DMS153 (cell line): ENCODE results near the gene DBH.
A peak's percentile ranks its signal among the peaks of the same experiment; 100 is the strongest.

Source experiments
- DNase-seq: peaks from one replicate; lab custom pipeline; 2025; lab: John Stamatoyannopoulos, UW

Gene DBH

DNA sequence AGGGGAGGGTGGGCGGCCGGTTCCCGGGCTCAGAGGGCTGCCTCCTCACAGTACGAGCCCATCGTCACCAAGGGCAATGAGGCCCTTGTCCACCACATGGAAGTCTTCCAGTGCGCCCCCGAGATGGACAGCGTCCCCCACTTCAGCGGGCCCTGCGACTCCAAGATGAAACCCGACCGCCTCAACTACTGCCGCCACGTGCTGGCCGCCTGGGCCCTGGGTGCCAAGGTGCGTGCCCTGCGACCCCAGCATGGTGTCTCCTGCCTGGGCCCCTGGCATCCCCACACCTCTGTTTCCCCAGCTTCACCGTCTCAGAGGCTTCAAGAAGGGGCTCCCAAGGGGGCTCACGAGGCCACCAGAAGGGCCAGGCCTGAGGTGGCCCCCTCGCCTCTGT, 7.2 kb downstream of the DBH start:
- DNase-seq: no peak

DNA sequence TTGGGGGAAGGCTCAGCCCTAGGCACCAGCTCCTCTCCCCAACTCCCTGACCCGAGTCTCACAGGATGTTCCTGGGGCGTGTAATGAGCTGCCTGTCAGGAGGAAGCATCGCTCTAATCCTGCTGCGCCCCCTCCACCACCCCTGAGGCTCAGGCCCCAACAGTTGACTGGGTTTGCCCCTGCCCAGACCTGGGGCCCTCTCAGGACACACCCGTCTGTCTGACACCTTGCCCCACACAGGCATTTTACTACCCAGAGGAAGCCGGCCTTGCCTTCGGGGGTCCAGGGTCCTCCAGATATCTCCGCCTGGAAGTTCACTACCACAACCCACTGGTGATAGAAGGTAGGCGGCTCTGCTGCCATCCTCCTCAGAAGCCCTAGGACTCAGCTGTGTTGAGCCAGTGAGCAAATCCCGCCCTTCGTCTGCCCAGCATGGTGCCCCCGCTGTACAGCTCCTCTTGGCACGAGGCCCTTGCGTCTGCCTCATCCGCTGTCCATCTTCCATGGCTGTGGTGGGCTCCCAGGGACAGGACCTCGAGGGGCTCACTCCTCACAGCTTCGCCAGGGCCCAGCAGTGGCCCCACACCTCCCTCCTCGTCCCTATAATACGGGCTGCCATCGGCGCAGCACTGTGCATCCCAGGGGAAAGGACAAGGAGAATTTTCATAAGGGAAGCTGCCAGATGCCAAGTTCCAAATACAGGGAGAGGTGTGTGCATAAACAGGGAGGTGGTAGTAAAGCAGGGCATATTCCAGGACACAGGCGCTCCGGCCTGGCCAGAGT, 8.0 kb downstream of the DBH start:
- DNase-seq: no peak

- peak; percentile 21 for DNase-seq
Observed at GRCh38 chr9:133645021-133645765, 9.0 kb downstream of the DBH start.

GRCh38 chr9:133647148-133647547, 11.0 kb downstream of the DBH start:
- DNase-seq: no peak

- no peak for DNase-seq
Observed at GRCh38 chr9:133647765-133648469, 11.8 kb downstream of the DBH start.

- DNase-seq: no peak
Observed at GRCh38 chr9:133649194-133649593, 13.0 kb downstream of the DBH start.

- DNase-seq: no peak
Observed at GRCh38 chr9:133650026-133650425, 13.9 kb downstream of the DBH start.

- DNase-seq: no peak
Observed at GRCh38 chr9:133653638-133654037, 17.5 kb downstream of the DBH start.

GRCh38 chr9:133654736-133655657, 18.8 kb downstream of the DBH start:
- DNase-seq: no peak

- DNase-seq: no peak
Observed at GRCh38 chr9:133655701-133656100, 19.5 kb downstream of the DBH start.

DNA sequence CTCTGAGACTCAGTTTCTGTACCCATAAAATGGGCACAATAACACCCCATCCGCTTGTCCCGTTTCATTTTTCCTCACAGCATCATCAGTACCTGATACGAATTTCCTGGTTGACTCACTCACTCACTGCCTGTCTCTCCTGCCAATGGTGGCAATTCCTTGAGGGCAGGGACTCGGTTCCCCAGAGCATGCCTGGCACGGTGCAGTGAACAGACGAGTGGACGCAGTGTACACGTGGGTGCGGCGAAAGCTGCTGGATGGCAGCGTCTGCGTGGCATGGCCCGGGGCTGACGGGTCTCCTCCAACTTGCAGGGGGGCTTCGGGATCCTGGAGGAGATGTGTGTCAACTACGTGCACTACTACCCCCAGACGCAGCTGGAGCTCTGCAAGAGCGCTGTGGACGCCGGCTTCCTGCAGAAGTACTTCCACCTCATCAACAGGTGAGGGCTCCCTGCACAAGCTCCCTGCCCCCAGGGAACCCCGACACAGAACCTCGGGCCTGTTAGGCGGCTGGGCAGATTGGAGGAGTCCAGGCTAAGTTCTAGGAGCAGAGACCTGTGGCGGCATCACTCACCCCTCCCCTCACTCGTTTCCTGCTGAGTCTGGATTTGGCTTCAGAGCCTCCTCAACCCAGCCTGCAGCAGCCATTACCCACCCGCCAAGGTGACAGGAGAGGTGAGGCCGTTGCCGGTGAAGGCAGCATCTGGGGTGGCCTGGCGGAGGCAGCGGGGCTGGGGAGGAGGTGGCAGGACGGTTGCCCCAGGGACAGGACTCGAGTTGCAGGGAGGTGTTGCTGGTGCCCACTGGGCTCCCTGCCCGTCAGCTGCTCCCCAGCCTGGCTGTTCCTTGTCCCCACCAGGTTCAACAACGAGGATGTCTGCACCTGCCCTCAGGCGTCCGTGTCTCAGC, 20.3 kb downstream of the DBH start:
- peak; percentile 67 for DNase-seq

GRCh38 chr9:133657120-133657661, 21.0 kb downstream of the DBH start:
- peak; percentile 67 for DNase-seq

DNA sequence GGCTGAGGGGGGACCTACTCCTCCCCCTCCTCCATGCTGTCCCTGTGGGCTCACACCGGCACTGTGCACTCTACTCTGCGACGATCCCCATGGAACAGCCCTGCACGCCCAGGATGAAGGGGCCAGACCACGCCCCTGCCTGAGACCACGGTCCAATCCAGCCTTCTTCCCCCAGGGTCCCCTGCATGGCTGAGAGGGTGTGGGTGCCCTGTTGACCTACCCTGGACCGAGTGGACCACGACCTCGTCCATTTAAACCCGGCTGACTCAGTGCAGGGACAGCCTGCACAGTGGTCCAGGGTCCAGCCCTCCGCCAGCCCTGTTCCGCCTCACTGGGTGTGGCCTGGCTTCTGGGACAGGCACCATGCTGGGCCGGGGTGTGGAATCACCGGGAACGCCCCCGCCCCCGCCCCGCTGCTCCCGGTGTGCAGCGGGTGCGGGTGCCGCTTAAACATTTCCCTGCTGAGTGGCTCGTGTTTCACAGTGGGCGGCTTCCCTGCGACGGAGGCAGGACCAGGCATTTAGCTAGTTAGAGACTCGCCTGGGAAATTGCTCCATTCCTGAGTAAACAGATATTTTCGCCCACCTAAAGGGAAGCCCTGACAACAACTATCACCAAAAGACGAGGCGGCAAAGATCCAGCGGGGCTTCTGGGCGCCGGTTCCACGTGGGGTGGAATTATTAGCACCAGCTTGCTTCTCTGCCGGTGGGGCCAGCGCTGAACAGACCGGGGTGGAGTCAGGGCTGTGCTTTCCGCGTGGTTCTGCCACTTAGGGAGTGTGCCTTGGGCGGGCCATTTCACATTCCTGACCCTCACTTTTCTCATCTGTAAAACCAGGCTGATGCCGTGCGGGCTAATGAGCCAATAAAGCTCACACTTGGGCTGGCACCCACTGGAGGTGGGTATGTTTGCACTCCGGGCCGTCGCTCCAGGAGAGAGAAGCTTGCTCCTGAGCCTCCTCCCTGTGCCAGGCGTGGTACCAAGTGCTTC, 22.6 kb downstream of the DBH start:
- DNase-seq: peak; percentile 33

- no peak for DNase-seq
Observed at GRCh38 chr9:133659516-133659915, 23.4 kb downstream of the DBH start.

GRCh38 chr9:133661846-133662540, 25.8 kb downstream of the DBH start:
- no peak for DNase-seq

DNA sequence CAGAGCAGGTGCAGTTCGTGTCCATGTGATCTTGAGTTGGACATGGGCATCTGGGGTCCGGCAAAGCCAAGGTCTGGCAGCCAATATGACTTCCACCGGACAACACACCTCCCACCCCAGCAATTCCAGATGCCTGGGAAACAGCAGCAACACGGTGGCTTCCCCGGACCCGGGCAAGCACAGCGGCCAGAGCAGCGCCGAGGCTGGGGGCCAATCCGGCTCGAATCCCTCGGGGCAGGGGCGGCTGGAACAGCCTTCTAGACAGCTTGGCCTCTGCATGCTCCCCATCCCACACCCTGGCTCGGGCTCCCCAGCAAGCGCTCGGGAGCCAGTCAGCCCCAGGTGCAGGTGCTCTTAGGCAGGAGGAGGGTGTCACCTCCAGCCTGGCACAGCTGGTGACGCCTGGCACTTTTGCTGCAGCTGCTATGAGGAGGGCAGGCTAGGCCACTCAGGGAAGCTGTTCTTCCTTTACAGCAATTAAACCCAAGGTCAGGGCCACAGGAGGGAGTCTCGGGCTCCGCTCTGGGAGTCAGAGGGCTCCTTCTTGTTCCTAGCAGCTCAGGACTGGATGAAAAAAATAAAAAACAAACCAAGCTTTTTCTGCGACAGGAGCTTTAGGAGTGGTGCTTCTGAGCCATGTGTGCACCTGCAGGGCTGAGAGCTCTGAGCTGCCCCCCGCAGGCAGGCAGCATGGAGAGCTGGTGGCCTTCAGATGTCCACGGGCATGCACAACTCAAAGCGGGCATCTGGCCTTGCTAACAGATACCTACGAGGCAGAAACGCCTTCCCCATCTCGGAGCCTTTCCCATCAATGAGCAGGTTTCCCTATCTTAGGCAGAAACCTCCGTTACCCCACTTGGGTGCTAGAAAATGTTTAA, 28.2 kb downstream of the DBH start:
- DNase-seq: peak; percentile 40

DNA sequence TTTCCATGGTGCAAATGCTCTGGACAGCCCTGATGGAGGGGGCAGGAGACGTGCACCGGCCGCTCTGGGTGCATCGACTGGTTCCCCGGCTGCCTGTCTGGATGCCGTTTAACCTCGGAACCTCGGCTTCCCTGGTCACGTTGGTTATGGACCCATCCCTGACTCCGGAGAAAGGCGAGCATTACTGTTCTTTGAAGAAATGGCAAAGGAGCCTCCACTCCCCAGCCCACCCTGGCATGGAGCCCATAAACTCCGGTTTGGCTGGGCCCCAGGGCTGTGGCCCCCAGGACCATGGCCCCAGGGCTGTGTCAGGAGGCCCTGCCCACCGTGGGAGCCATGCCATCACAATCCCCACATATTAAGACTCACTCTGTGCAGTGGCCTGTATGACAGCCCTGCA, 28.9 kb downstream of the DBH start:
- no peak for DNase-seq

- DNase-seq: no peak
Observed at GRCh38 chr9:133665535-133665934, 29.4 kb downstream of the DBH start.
